ENCODE measurements around the gene WSCD1.

WSCD1 gene

DNA sequence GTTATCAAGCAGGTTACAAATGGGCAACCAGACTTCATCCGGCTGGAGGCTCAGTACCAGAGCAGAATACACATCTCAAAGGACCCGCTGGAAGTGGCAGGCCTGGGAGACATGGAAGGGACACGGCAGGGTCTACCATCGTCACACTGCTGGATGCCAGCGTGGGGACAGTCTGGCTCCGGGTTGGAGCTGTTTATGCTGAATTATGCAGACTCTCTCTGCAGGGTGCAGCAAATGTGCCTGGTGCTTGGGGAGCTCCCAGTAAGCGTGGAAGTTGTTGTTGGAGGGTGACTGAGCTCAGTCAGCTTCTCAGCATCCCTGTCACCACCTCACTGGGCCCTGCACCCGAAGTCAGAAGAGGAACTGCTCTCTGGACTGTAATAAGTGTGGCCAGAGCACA, 12.2 kb downstream of the WSCD1 start:
- POLR2A ChIA-PET = no interaction called here
- CTCF ChIA-PET = no interaction called here
- DNase-seq (ENCODE audit: extremely low spot score) = no peak
- TF ChIP-seq SP1 (IDR thresholded peaks at IDR 0.05) (no peak), ARNT (IDR thresholded peaks at IDR 0.05) (no peak), NFRKB (IDR thresholded peaks at IDR 0.05) (no peak), L3MBTL2 (conservative IDR thresholded peaks at IDR 0.05) (no peak), BHLHE40 (IDR thresholded peaks at IDR 0.05; ENCODE audit: borderline replicate concordance) (no peak), FOXA1 (IDR thresholded peaks at IDR 0.05) (no peak), FOXM1 (IDR thresholded peaks at IDR 0.05; ENCODE audit: borderline replicate concordance) (no peak), CTBP1 (IDR thresholded peaks at IDR 0.05; ENCODE audit: borderline replicate concordance) (no peak), LEF1 (IDR thresholded peaks at IDR 0.05; ENCODE audit: borderline replicate concordance) (no peak), FOXK2 (IDR thresholded peaks at IDR 0.05) (no peak), ELF4 (IDR thresholded peaks at IDR 0.05) (no peak), ZNF384 (IDR thresholded peaks at IDR 0.05) (no peak), TARDBP (IDR thresholded peaks at IDR 0.05) (no peak), SUZ12 (IDR thresholded peaks at IDR 0.05) (no peak), HDGF (IDR thresholded peaks at IDR 0.05; ENCODE audit: borderline replicate concordance) (no peak)
- TF ChIP-seq, protein P1, sequence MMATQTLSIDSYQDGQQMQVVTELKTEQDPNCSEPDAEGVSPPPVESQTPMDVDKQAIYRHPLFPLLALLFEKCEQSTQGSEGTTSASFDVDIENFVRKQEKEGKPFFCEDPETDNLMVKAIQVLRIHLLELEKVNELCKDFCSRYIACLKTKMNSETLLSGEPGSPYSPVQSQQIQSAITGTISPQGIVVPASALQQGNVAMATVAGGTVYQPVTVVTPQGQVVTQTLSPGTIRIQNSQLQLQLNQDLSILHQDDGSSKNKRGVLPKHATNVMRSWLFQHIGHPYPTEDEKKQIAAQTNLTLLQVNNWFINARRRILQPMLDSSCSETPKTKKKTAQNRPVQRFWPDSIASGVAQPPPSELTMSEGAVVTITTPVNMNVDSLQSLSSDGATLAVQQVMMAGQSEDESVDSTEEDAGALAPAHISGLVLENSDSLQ (IDR thresholded peaks at IDR 0.05) = no peak

GRCh38 chr17:6084311-6085161, 14.4 kb downstream of the WSCD1 start:
- CTCF ChIA-PET = no interaction called here
- DNase-seq (ENCODE audit: extremely low spot score) = no peak
- POLR2A ChIA-PET = no interaction called here
- TF ChIP-seq CTBP1 (IDR thresholded peaks at IDR 0.05; ENCODE audit: borderline replicate concordance) (no peak), BHLHE40 (IDR thresholded peaks at IDR 0.05; ENCODE audit: borderline replicate concordance) (no peak), FOXA1 (IDR thresholded peaks at IDR 0.05) (no peak), L3MBTL2 (conservative IDR thresholded peaks at IDR 0.05) (no peak), NFRKB (IDR thresholded peaks at IDR 0.05) (no peak), HDGF (IDR thresholded peaks at IDR 0.05; ENCODE audit: borderline replicate concordance) (no peak), FOXK2 (IDR thresholded peaks at IDR 0.05) (no peak), ARNT (IDR thresholded peaks at IDR 0.05) (no peak), SUZ12 (IDR thresholded peaks at IDR 0.05) (no peak), SP1 (IDR thresholded peaks at IDR 0.05) (no peak), TARDBP (IDR thresholded peaks at IDR 0.05) (no peak), ELF4 (IDR thresholded peaks at IDR 0.05) (no peak), FOXM1 (IDR thresholded peaks at IDR 0.05; ENCODE audit: borderline replicate concordance) (no peak), ZNF384 (IDR thresholded peaks at IDR 0.05) (no peak), LEF1 (IDR thresholded peaks at IDR 0.05; ENCODE audit: borderline replicate concordance) (no peak)
- TF ChIP-seq, protein P1 (IDR thresholded peaks at IDR 0.05) = no peak

DNA sequence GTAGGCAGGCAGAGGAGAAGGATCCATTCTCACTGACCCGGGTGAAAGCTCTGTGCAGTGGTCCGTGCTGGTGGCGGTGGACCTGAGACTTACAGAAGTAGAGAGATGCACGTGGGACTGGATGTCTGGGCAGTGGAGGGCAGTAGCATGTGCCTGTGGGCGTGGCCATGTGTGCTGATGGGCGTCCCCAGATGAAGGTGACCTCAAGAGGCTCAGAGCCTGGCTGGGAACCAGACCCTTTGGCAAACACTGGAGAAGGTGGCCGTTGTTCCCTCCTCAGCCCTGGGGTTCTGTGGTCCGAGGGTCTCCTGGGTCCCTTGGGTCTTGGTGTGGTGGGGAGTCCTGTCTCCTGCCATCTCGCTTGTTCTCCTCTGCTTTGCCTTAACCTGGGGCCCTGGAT, 15.6 kb downstream of the WSCD1 start:
- no peak for TF ChIP-seq NFRKB (IDR thresholded peaks at IDR 0.05)
- TF ChIP-seq FOXK2 (IDR thresholded peaks at IDR 0.05) = no peak
- no peak for TF ChIP-seq BHLHE40 (IDR thresholded peaks at IDR 0.05; ENCODE audit: borderline replicate concordance)
- no peak for TF ChIP-seq FOXM1 (IDR thresholded peaks at IDR 0.05; ENCODE audit: borderline replicate concordance)
- no peak for TF ChIP-seq SP1 (IDR thresholded peaks at IDR 0.05)
- POLR2A ChIA-PET = no interaction called here
- DNase-seq (ENCODE audit: extremely low spot score) = no peak
- CTCF ChIA-PET = no interaction called here

DNA sequence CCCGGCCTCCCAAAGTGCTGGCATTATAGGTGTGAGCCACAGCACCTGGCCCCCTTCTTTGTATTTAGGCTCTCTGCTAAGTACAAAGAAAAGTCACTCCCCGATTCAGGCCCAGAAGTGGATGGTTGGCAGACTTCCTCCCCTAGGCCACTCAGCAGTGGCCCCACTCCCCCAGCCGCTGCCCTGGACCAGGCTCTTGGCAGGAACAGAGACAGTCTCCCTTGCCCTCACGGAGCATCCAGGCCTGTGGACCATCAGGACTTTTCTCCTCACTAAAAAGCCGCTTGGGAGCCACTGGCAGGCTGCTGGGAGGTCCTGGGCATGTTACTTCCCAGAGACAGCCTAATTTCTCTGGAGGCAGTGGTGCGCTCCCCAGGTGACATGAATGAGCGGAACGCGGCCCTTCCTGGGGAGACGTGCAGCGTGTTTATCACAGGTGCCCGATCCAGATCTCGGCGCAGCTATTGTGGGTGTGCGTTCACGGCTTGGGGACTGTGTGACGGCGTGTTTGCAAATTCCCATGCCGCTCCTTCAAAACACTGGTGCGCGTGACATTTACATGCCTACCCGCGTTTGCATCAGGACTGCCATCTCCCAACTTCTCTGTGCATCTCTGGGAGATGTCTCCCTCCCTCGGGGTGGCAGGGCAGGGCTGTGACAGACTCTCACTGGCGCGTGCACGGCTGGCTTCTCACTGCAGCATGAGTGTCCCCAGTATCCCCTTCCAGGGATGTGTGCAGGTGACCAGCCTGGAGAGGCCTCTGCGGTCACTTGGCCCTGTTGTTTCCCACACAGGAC, 16.6 kb downstream of the WSCD1 start:
- POLR2A ChIA-PET = no interaction called here
- CTCF ChIA-PET = no interaction called here
- no peak for DNase-seq (ENCODE audit: extremely low spot score)
- TF ChIP-seq NFRKB (IDR thresholded peaks at IDR 0.05) (no peak), ELF4 (IDR thresholded peaks at IDR 0.05) (no peak), CTBP1 (IDR thresholded peaks at IDR 0.05; ENCODE audit: borderline replicate concordance) (no peak), FOXK2 (IDR thresholded peaks at IDR 0.05) (no peak), TARDBP (IDR thresholded peaks at IDR 0.05) (no peak), L3MBTL2 (conservative IDR thresholded peaks at IDR 0.05) (no peak), BHLHE40 (IDR thresholded peaks at IDR 0.05; ENCODE audit: borderline replicate concordance) (no peak), FOXA1 (IDR thresholded peaks at IDR 0.05) (no peak), HDGF (IDR thresholded peaks at IDR 0.05; ENCODE audit: borderline replicate concordance) (no peak), ARNT (IDR thresholded peaks at IDR 0.05) (no peak), SUZ12 (IDR thresholded peaks at IDR 0.05) (no peak), SP1 (IDR thresholded peaks at IDR 0.05) (no peak), LEF1 (IDR thresholded peaks at IDR 0.05; ENCODE audit: borderline replicate concordance) (no peak), ZNF384 (IDR thresholded peaks at IDR 0.05) (no peak), FOXM1 (IDR thresholded peaks at IDR 0.05; ENCODE audit: borderline replicate concordance) (no peak)
- TF ChIP-seq, protein P1 (IDR thresholded peaks at IDR 0.05) = no peak

DNA sequence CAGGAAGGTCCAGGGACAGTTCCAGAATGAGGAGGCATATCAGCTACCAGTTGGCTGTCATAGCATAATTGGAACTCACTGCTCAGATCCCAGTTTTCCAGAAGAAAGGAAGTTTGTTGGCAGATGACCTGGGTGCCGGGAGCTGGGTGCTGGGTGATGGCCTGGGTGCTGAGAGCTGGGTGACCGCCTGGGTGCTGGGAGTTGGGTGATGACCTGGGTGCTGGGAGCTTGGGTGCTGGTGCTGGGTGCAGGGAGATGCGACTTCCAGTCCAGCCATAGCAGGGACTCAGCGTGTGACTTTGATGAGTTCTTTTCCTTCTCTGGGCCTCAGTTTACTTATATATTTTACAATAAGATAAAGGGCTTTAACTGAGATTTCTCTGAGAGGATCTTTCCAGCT, 18.0 kb downstream of the WSCD1 start:
- CTCF ChIA-PET = no interaction called here
- TF ChIP-seq ARNT (IDR thresholded peaks at IDR 0.05) = no peak
- no peak for TF ChIP-seq L3MBTL2 (conservative IDR thresholded peaks at IDR 0.05)
- no peak for TF ChIP-seq TARDBP (IDR thresholded peaks at IDR 0.05)
- no peak for TF ChIP-seq HDGF (IDR thresholded peaks at IDR 0.05; ENCODE audit: borderline replicate concordance)
- TF ChIP-seq ZNF384 (IDR thresholded peaks at IDR 0.05) = no peak
- no peak for TF ChIP-seq FOXM1 (IDR thresholded peaks at IDR 0.05; ENCODE audit: borderline replicate concordance)
- no peak for TF ChIP-seq SP1 (IDR thresholded peaks at IDR 0.05)
- TF ChIP-seq SUZ12 (IDR thresholded peaks at IDR 0.05) = no peak
- TF ChIP-seq NFRKB (IDR thresholded peaks at IDR 0.05) = no peak
- TF ChIP-seq CTBP1 (IDR thresholded peaks at IDR 0.05; ENCODE audit: borderline replicate concordance) = no peak
- no peak for TF ChIP-seq FOXA1 (IDR thresholded peaks at IDR 0.05)
- TF ChIP-seq BHLHE40 (IDR thresholded peaks at IDR 0.05; ENCODE audit: borderline replicate concordance) = no peak
- TF ChIP-seq FOXK2 (IDR thresholded peaks at IDR 0.05) = no peak
- TF ChIP-seq ELF4 (IDR thresholded peaks at IDR 0.05) = no peak
- TF ChIP-seq, protein P1 (IDR thresholded peaks at IDR 0.05) = no peak
- TF ChIP-seq LEF1 (IDR thresholded peaks at IDR 0.05; ENCODE audit: borderline replicate concordance) = no peak

More for the DNA sequence above, 18.0 kb downstream of the WSCD1 start:
- POLR2A ChIA-PET = no interaction called here
- no peak for DNase-seq (ENCODE audit: extremely low spot score)
